D341Med (cell line): ENCODE measurements around the gene PEX14.

Experiments used
- DNase-seq: peaks from one replicate; pipeline ENCODE4 v3.0.0; 2012; ENCODE audit warnings: low spot score

The PEX14 gene

DNA sequence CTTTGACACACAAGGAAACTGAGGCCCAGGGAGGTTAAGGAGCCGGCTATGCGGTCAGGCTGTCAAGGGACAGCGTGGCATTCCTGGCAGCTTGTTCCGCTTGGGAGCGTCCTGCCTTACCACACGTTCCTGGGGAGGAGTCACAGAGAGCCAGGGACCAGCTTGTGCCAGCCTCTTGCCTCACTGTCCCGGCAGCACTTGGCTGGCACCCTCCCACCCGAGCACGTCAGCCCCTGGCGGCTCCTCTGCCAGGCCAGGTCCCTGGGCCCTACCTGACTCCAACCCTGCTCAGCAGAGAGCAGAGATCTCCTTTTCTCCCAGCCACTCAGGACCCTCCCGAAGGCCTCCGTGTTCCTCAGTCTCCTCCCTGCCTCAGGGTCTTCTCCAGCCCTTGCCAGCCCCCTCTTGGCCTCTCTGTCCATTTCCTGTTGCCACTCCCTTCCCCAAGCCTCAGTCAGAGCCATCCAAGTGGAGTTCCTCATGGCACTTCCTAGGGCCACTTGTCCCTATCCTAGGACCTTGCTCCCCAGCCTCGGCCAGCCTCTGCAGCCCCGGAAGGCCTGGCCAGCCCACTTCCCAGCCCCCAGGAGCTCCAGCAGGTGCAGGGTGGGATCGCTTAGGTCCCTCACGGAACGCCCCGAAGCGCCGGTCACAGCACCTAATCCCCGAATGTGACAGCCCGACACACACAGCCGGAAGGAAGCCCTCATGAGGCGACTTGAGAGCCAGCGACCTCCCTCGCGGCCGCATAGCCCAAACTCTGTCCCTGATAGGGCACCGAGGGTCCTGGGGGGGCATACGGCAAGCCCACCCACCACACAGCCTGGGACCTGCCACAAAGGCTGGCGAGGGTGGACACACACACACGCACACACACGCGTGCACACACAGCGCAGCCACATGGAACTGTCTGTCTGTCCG, 191.4 kb downstream of the PEX14 start:
- DNase-seq = no peak

DNA sequence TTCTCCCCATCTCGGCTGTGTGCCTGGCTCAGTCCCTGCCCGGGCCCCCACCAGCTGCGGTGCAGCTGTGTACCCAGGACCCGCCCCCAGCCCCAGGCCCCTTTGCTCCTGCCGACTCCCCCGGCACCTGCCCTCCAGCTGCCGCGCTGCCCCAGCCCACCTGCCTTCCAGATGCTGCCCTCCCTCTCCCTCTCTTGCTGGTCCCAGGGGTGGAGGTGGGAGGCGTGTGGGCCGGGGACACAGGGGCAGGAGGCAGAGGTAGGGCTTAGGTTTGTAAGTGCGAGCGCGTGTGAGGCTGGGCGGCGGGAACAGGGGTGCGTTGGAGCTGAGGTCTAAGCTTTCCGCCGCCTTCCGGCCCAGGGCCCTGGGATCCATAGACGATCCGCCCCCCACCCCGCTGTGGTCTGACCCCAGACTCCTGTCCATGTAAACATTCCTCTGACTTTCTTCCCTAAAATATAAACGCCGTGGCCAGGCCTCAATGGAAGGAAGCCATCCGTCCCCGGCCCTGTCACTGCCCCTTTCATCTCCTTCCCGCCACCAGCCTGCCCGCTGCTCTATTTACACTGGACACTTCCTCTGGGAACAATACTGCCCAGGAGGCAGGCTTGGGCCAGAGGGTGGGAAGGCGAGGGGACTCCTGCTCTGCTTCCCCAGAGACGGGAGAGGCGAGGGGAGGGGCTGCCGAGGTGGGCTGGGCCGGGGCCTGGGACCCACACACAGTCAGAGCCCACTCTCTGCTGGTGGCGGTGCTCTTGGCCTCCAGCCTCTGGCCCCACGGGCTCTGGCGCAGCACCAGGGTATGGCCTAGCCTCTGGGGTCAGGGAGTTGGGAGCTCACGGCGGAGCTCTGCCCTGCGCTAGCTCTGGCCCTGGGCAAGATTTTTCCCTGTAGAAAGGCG, 193.4 kb downstream of the PEX14 start:
- DNase-seq = no peak

DNA sequence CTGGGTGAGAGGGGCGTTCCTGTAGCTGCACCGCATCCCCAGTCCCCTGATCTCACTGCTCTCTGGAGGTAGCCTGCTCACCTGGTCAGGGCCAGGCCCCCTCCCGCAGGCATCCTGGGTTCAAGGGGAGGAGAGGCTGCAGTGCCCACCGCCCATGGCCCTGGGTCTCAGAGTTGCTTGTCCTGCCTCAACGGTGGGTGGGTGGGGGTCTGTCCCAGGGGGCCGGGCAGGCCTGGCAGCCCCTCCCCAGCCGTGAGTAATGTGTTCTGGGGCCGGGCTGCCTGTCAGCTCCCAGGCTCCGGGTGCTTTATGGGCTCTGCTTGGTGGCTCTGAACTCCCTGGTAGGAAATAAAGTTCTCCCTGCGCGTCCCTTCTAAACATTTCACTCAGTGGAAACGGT, 194.8 kb downstream of the PEX14 start:
- no peak for DNase-seq

DNA sequence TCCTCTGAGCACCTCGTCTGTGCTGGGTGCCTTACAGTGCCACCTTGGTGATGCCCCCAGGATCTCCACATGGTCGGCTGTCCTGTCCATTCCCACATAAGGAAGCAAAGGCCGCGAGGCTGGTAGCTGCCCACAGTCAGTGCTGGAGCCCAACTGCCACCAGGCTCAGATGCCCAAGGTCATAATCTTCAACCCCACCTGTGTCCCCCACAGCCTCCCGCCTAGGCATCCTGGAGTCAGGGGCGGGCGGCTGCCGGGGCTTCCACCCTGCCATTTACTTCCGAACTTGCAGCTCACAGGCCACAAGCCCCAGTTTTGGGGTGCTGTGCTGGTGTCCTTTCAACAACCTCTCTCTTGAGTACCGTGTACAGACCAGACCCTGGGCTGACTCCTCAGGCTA, 195.4 kb downstream of the PEX14 start:
- DNase-seq = no peak

DNA sequence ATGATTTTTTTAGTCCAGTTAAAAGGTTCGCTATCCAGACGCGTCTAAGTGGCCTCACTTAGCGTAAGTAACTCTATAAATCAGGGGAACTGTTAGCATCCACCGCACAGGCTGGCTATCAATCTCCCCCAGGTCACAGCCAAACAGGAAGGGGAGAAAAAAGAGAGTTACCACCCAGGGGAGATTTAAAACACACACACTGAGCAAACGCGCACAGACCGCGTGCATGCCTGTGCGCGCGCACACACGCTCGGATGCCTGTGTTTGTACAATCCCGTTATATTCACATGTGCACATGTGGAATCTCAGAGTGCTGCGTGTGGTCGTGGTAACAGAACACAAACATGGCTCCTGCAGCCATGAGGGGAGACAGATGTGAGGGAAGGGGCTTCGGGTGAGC, 196.3 kb downstream of the PEX14 start:
- no peak for DNase-seq

DNA sequence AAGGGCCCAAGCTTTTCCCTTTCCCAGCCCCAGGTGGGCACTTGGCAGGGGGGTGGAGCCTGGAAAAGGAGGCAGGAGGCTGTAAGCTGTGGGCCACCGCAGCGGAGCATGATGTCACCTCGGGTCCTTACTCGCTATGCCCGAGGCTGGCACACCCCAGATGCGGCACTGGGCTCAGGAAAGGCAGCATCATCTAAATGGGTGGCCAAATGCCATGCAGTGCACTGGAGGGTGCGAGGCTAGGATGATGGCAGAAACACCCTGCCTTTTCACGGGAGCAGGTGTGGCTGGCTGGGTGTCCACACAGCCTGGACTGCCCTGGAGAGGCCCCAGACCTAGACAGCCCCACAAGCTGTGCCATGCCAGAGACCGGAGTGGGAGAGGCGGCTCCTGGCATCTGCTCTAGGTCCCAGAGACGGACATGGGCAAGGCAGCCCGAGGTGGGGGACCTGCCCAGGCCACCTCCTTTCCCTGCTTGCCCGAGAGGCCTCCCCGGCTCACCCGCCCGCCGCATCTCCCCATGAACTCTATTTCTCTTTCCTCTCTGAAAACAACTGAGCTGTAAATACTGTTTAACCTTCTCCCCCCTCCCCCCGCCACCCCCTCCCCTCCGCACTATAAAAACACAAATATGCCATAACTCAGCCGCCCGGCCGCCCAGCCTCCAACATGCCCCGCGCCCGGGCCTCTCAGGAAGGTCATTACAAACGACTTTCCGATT, 197.0 kb downstream of the PEX14 start:
- no peak for DNase-seq

DNA sequence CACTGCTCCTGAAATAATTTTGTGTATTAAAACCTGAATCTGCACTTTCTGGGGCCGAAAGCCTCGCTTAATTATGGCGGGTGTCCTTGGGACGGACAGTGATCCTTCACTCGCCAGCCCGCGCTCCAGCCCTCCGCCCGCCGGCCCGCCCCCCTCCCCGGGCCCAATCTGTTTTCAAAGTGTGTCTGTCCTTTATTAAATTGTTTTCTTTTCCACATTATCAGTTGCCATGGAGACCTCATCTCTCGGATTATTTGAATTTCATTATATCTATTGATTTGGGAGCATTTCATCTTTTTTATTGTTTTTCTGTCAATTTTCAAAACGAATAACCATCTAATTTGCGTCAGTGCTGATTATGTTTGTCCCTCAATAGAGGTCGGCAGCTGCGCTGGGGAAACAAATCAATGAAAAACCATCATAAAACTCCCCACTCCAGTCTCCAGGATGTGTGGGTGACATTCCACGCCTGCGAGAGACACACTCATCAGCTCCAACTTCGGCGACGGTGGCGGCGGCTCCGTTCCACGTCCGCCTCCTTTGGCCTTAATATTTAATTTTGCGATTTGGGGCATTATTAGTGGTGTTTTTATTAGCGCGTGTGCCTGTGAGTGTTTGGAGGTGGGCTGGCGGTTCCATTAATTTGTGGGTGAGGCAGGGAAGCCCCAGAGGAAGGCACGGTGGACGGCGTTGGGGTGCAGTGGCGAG, 197.7 kb downstream of the PEX14 start:
- no peak for DNase-seq

DNA sequence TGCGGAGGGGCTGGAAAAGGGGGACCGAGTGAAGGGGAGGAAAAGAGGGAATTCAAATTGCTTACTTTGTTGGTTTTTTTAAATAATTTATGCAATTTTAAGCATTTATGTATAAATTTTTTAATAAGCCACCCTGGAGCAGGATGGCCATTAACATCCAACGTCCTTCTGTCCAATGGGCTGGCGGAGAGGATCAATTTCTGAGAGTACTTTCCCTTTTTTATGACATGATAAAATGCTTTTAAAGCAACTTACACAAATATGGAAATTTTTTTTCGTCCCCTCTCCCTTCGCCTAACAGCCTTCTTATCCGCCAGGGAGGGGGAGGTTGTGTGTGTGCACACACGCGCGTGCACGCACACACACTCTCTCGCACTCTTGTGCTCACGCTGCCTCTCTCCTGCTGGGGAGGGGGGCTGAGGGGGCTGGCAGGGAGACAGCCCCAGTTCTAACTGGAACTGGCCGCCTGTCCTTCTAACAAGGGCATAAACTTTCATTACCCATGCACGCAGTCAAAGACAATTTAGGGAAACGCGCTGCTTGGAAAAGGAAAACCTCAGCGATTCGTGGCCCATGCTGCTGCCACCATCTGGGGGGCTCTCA, 198.5 kb downstream of the PEX14 start:
- no peak for DNase-seq

DNA sequence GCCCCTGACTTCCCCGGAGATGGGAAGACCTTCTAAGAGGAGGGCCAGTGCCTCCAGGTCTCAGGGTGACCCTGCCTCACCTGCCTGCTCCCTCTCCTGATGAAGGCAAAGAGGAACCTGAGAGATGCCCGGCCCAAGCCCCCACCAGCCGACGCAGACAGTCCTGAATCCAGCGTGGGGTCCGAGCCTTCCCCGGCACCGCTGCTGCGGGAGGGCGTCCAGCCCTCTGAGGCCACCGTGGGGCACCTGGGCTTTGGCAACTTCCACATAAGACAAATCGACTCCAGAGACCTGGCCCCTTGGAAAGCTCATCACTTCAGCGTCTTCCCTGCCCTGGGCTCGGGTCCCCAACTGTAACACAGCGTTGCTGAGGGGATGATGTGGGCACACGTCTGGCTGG, 199.5 kb downstream of the PEX14 start:
- DNase-seq = no peak

DNA sequence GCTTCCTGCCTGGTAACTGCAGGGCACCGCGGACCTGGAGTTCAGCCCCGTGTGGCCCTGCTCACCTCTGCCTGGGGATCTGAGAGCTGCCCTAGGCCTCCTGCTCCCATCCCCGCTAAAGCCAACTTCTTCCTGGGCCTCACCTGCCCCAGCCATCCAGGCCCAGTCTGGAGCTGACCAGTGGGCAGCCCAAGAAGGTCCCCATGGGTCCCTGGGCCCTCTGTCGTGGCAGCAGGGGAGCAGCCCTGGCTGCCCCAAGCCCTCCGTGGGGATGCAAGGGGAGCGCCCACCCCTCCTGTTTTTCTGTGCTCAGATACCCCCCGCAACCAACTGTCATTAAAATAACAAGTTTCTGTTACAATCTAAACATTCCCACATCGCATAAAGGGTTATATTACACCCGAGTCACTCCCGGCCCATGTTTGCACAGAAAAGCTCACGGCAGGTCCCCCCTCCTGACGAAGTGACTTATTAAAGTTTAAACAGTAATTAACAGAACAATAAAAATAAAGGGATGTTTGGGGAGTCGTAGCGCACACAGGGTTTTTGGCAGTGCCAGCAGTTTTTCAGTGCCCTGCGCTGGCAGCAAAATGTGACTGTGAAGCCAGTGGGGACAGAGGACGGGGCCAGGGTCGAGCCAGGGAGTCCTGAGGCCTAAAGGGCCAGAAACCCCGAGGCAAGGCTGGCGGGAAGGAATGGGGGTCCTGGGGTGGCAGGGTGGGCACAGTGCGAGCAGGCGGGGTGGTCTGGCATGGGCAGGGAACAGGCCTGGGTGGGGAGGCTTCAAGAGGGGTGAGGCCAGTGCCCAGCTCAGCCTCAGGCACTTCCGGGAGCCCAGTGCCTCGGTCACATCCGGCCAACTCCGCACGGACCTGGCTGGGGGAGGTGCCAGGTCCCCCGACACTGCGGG, 200.2 kb downstream of the PEX14 start:
- no peak for DNase-seq

DNA sequence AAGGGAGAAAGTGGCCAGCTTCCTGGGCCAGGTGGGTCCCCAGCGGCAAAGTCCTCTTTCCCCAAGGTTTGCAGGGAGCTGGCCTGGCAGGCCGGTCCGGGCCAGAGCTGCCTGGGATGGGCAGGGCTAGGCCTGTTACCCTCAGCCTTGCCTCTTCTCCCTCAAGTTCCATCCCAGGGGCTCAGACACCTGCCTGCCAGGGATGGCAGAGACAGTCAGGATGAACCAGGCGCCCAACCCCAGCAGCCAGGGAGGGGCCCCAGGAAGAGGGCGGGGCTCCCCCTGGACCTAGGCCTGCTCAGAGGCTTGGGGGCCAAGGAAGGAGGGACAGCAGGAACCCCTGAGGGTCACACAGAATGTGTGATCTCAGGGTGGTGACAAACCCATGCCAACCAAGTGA, 201.1 kb downstream of the PEX14 start:
- no peak for DNase-seq

DNA sequence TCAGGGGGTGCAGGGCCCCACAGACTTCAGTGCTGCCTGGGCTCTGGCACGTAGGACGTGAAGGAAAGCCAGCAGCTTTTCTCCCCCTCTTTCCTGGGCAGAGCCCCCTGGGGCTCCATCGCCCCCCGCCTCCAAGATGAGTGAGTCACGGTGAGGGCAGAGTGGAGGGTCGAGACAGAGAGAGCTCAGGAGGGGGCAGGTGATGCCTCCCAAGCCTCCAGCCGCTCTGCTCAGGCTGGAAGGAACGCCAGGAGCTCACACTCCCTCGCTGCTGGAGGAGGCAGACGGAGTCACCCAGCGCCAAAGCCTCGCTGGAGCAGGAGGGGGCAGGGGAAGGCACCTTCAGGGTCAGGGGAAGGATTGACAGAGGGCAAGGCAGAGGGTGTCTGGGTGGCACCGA, 202.2 kb downstream of the PEX14 start:
- no peak for DNase-seq

DNA sequence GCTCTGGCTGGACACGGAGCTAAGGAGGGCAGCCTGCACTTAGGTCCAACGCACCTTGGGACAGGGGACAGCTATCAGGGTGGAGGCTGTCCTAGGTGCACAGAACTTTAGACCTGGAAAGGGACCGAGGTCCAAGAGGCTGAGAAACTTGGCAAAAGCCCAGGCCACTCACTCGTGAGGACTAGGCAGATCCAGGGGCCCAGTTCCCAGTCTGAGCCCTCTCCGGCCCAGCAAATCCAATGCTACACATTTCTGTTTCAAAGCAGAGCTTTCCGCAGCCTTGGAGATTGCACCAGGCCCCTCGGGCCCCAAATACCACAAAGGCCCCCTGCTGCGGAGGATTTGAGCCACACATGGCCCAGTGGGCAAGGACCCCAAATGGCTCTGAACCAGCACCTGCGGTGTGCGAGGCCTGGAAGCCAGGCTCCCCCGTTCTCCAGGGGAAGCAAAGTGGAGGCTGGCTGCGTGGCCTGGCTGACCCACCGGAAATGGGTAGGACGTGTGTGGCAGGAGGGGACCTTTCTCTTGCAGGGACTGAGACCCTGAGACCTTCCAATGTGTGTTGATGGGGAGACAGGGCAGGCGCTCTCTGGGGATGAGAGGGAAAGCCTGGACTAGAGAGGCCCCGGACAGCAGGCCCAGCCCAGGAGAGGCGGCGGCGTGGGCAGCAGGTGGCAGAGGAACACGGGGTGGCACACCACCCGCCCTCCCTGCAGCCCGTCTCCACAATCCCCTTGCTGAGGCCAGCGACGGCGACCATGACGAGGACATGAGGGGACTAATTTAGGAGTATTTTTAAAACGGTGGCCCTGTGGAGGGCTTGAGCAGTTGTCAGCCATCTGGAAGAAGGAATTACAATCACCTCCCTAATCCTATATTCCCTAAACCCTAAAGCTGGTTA, 203.0 kb downstream of the PEX14 start:
- peak; percentile 67 for DNase-seq

DNA sequence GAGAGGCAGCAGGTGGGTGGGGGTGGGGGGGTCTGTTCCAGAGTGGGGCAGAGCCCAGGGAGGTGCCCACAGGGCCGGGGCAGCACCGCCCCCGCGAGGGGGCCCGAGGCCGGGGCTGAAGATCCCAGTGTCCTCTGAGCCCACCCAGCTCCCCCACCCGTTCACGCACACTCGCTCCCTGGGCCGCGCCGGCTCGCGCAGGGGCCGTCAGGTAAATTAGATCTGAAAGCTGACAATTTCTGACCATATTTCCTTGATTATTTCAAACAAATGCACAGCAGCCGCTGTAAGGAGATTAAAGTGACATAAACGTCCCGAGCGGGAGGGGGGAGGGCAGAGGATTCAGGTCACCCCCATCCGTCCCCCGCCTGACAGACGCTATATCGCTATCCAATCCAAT, 203.7 kb downstream of the PEX14 start:
- DNase-seq = peak; percentile 65

DNA sequence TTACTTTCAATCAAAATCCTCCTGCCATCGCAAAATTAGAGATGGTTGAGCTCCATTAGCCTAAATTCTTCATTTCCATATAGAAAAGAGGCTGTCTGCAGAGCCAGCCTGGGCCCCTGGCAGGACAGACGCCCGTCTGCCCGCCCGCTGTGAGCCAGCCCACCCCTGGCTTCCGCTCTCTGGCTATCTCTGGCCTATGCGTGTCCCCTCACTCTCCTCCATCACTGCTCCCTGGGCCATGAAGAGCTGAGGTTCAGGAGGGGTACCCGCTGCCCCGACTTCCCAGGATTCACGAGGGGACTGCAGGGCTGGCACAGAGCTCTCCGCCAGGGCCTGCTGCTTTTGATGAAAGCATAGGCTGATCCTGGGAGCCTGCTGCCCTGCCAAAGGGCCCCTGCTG, 204.1 kb downstream of the PEX14 start:
- no peak for DNase-seq

DNA sequence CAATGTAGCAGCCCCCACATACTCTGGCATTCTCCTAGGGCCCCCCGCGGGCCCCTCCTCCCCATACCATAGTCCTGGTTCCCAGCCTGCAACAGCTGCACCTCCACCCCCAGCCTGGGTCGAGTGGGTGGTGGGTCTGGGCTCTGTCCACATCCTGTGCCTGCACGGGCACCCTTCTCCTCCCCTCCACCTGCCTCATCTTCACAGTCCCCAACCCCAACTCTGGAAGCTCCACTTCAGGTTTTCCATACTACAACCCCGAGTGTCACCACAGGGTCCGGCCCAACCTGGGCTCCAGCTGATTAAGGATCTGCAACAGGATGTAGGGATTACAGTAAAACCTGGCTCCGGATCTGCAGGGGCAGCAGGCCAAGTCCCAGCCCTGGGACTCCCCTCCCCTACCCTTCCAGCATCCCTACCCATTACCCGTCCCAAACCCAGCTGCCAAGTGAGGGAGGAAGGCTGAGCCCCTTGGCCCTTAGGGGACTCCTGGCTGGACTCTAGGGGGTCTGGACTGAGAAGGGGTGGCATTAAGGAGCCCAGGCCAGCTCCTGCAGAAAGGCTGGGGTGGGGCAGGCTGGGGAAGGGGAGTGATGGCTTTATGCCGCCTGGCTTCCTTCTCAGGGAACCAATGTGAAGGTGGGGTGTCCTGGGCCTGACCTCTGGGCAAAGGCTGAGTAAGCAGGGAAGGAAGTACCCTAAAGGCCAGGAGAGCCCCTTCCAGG, 204.9 kb downstream of the PEX14 start:
- DNase-seq = peak; percentile 85
